Right cardiac atrium (tissue), 5 donors: ENCODE measurements around the gene MRPL36. TPM values are rescaled to one million over a fixed set of nuclear protein-coding genes. Genes with fewer than 3 reads are reported as not detected.
A peak's percentile ranks its signal among the peaks of the same experiment; 100 is the strongest.

ENCODE experiments used
- ATAC-seq, 2 donors: fragments of 200-7000 bp; cut with Tn5 transposase; one replicate each; pipeline versions ENCODE4 v1.8.0 to v1.9.1; 2020; ENCODE audit warnings: moderate library complexity in 2 of 2, mild to moderate bottlenecking in 1 of 2
- DNase-seq, 3 donors: peaks; one replicate each; pipeline ENCODE4 v3.0.0-alpha.2; 2020
- H3K27ac ChIP-seq: one replicate; pipeline ENCODE4 v1.5.1; 2013; ENCODE audit warnings: mild to moderate bottlenecking, low read length, control low read depth, moderate library complexity
- H3K27me3 ChIP-seq: one replicate; pipeline ENCODE4 v1.6.1; 2013; ENCODE audit not compliant: control insufficient read depth, insufficient read depth
- H3K4me1 ChIP-seq: one replicate; pipeline ENCODE4 v1.6.1; 2013; ENCODE audit warnings: low read length; ENCODE audit not compliant: control insufficient read depth, insufficient read depth
- H3K4me3 ChIP-seq: one replicate; pipeline ENCODE4 v1.5.1; 2013; ENCODE audit warnings: low read length, control low read depth
- H3K9me3 ChIP-seq: one replicate; pipeline ENCODE4 v1.6.1; 2013; ENCODE audit warnings: low read length; ENCODE audit not compliant: control insufficient read depth
- WGBS: extraction: QIAGEN DNeasy Blood & Tissue Kit; methylation state at CpG from one replicate; pipeline ENCODE4 v1.1.7; 2013; 5-methylcytosine and 5-hydroxymethylcytosine counted together
- intact Hi-C, 4 donors: fragments of 100-400 bp; cut with DNase I; formaldehyde crosslinking; loops; one replicate each; pipeline versions ENCODE4 v1.11.0 to v1.14.0; 2022 to 2023
- polyA plus RNA-seq: library from polyadenylated mRNA; stranded (reverse); fragments of 200-250 nt; gene quantifications from one replicate; pipeline ENCODE4 v1.2.3, GENCODE V29; 2013
- total RNA-seq, 4 donors: library from RNA; stranded (reverse); fragmentation: NEBNext Ultra II Directional; extraction: Animal tissue kit (Norgen Biotek cat#: 25700); gene quantifications; one replicate each; pipeline ENCODE4 v1.2.1, GENCODE V29; 2021
- donor health status: healthy with polysubstance abuse.
- donor health status: DM: no; HTN: yes; CAD: no.
- donor health status: DM: no; HTN: no; CAD: no.
- donor health status: DM: no; HTN: yes; CAD: no; lungs with severe emphysema.
- donor health status: DM: yes; HTN: yes; CAD: no.

MRPL36 gene
- total and polyA plus RNA-seq, 5 donors = 40.8 to 104 (median 48.1) TPM

DNA sequence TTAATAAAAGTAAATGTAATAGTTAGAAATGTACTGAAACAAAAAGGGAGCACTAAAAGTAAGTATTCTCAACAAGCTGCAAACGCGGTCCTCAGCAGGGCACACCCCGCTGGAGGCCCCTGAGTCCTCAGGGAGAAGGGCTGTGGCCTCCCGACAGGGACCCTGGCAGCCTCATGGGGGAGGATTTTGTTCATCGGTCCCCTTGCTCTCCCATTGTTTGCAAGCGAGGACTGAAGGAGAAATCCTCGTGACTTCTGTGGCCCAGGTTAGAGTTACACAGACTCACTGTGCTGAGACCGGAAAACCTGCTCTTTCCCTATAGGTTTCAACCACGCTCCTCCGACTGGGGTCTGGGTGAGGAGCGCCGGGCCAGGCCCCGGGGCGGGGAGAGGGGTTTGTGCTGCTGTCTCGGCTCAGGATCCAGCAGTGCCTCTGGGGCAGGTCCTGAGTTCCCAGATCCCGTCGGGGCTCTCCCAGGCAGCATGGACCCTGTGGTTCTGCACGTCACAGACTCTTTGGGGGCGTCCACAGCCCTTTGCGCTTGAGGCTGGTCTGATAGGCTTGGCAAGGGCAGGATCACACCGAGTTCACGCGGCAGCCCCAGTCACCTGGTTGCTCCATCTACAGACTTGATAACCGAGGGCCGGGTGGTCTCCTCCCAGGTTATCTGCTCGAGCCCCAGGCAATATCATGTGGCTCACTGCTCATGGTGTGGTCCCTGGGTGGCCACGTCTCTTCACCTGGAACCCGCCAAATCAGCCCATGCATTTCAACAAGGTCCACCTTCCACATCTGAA is 38.8 kb downstream of the MRPL36 start:
- Histone ChIP-seq H3K27me3 (no peaks in the 10 kb centered on the region), H3K4me1 (no peaks in the 10 kb centered on the region), H3K9me3 (no peaks in the 10 kb centered on the region), H3K4me3 (no peak overlapping the region), H3K27ac (no peak overlapping the region)
- intact Hi-C loops = loop anchor here in 3 of 4 donors (10.0 kb wide), 2 partner anchors 274 to 394 kb away; no protein-coding TSS in a partner anchor
- no peak for DNase-seq
- no peak for ATAC-seq
- WGBS = 73% methylated on average over 28 of the region's 28 CpGs

DNA sequence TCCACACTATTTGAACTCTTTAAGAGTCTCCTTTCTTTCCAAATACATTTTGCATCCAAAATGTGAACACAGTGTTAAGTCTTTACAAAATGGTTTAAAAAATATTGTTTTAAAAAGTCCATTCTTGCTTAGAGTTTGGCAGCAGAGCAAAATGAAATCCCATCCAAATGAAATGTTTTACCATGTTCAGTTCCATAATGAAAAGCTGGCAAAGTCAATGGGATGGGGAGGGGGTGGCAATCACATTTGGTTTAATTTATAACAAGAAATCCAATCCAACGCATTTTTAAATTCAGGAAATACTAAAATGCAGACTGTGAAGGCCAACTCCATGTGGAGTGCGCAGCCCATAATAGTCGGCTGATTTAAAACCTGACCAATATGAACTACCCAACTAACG is 39.4 kb downstream of the MRPL36 start:
- intact Hi-C loops = loop anchor here in 3 of 4 donors (10.0 kb wide), 2 partner anchors 275 to 395 kb away; no protein-coding TSS in a partner anchor
- no peak for DNase-seq
- 84% methylated on average over 4 of the region's 4 CpGs for WGBS
- Histone ChIP-seq H3K27me3 (no peaks in the 10 kb centered on the region), H3K9me3 (no peaks in the 10 kb centered on the region), H3K4me3 (no peak overlapping the region), H3K4me1 (no peaks in the 10 kb centered on the region), H3K27ac (no peak overlapping the region)
- ATAC-seq = no peak

DNA sequence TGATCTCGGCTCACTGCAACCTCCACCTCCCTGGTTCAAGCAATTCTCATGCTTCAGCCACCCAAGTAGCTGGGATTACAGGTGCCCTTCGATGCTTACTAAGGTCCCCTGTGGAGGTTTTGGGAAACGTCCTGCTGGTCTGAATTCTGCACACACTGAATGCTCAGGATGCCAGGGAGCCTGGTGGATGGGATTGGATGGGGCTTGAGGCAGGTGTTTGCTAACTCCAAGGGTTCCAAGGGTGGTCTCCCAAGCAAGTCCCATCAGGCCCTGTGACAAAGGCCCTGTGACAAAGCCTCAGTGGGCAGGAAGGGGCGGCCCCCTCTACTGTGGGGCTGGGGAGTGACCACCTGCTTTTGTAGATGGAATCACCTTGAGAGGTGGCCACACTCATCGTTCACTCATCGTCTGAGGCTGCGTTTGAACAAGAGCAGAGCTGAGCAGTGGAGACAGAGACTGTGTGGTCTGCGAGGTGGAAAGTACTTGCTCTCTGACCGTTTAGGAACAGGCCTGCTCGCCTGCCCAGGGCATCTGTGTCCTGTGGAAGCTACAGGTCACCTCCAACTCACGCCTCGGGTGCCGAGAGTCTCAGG is 40.2 kb downstream of the MRPL36 start:
- 78% methylated on average over 13 of the region's 13 CpGs for WGBS
- no peaks in the 10 kb centered on the region for H3K9me3 ChIP-seq
- no peak overlapping the region for H3K4me3 ChIP-seq
- H3K27ac ChIP-seq = no peak overlapping the region
- intact Hi-C loops = no loop called here
- peak in 1 of 3 donors; percentile 9 for DNase-seq
- H3K27me3 ChIP-seq = no peaks in the 10 kb centered on the region
- H3K4me1 ChIP-seq = no peaks in the 10 kb centered on the region
- no peak for ATAC-seq

DNA sequence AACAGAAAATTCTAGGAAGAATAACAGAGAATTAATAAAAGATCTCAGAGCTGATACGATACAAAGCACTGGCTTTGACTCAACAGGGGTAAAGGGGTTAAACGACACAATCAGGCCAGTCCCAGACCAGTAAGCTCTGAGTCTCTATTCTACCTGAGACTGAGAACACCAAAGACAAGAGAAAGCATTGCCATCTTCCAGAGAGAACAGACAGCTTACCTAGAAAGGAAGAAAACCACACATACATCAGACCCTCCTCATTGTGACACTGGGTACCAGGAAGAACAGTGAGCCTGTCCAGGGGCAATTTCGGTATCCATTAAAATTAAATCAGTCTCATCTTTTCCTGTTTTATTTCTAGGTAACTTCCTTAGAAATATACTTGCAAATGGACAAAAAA is 41.1 kb downstream of the MRPL36 start:
- H3K27ac ChIP-seq = no peak overlapping the region
- no peaks in the 10 kb centered on the region for H3K9me3 ChIP-seq
- H3K4me3 ChIP-seq = no peak overlapping the region
- no peak for ATAC-seq
- H3K4me1 ChIP-seq = no peaks in the 10 kb centered on the region
- no peak for DNase-seq
- intact Hi-C loops = no loop called here
- WGBS = 79% methylated on average over 3 of the region's 3 CpGs
- no peaks in the 10 kb centered on the region for H3K27me3 ChIP-seq

DNA sequence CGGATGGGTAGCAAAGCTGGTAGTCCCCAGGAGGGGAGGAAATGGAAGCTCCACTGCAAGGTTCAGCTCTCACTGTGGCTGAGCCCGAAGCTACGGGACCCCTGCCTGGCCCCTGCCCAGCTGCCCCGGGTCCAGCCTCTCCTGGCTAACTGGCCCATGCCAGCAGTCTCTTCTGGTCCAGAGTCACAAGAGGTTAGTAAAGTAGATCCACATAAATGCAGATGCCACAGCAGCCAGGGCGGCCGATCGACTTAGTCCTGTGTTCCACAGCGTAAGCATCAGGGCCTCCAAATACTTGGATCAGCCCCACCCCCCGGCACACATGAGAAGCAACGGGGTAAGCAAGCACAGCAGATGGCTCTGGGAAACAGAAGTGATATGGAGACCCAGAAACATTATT is 42.1 kb downstream of the MRPL36 start:
- 87% methylated on average over 10 of the region's 10 CpGs for WGBS
- DNase-seq = no peak

DNA sequence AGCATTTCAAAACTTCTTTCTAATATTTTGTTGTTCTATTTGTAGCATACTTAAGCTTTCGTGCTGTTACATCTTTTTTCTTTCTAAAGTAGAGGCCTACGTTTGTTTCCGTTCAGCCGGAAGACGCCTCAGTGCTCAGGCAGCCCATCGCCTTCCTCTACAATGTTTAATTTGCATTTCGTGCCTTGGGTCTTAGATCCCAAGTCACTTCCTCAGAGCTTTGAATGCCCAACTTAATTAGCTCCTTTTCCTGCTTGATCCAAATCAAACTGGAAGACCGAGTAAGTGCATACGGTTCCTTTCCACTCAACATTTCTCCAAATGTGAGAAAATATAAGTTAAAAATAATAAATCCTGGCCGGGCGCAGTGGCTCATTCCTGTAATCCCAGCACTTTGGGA is 43.2 kb downstream of the MRPL36 start:
- DNase-seq (no peak), ATAC-seq (no peak)
- intact Hi-C loops = no loop called here
- Histone ChIP-seq H3K27me3 (no peaks in the 10 kb centered on the region), H3K27ac (no peak overlapping the region), H3K9me3 (no peaks in the 10 kb centered on the region), H3K4me3 (no peak overlapping the region), H3K4me1 (no peaks in the 10 kb centered on the region)
- WGBS = 68% methylated on average over 11 of the region's 11 CpGs

More for the DNA sequence above, 42.1 kb downstream of the MRPL36 start:
- no peaks in the 10 kb centered on the region for H3K4me1 ChIP-seq
- no peaks in the 10 kb centered on the region for H3K27me3 ChIP-seq
- no peaks in the 10 kb centered on the region for H3K9me3 ChIP-seq
- H3K4me3 ChIP-seq = no peak overlapping the region
- ATAC-seq = no peak
- no peak overlapping the region for H3K27ac ChIP-seq
- intact Hi-C loops = no loop called here

DNA sequence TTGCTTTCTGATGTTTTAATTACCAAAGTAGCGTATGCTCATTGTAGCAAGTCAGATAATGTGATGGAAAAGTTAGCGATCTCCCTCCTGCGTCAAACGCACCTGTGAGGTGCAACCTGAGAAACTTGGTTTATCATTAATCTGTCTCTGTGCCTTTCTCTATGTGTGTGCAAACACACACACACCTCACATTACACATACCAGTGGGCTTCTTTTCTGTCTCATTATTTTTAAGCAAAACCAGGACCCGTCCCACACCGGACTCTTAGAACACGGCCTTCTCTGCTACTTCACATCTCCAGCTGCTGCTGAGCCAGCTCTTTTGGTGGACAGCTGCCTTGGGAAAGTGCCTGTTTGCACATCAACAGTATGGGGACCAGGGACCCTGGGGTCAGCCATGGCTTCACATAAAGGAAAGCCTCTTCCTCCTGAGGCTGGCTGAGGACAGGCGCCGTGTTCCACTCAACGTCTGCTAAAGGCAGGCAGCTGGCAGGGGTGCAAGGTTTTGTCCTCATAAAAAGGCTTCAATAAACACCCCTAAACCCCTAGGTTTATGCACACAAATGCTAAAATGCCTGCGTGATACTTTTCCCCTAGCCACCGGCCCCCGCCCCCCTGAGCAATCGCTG is 44.2 kb downstream of the MRPL36 start:
- WGBS = 69% methylated on average over 14 of the region's 14 CpGs
- DNase-seq = no peak
- no peak overlapping the region for H3K27ac ChIP-seq
- no peaks in the 10 kb centered on the region for H3K4me1 ChIP-seq
- no peaks in the 10 kb centered on the region for H3K27me3 ChIP-seq
- intact Hi-C loops = no loop called here
- no peaks in the 10 kb centered on the region for H3K9me3 ChIP-seq
- ATAC-seq = no peak
- no peak overlapping the region for H3K4me3 ChIP-seq

DNA sequence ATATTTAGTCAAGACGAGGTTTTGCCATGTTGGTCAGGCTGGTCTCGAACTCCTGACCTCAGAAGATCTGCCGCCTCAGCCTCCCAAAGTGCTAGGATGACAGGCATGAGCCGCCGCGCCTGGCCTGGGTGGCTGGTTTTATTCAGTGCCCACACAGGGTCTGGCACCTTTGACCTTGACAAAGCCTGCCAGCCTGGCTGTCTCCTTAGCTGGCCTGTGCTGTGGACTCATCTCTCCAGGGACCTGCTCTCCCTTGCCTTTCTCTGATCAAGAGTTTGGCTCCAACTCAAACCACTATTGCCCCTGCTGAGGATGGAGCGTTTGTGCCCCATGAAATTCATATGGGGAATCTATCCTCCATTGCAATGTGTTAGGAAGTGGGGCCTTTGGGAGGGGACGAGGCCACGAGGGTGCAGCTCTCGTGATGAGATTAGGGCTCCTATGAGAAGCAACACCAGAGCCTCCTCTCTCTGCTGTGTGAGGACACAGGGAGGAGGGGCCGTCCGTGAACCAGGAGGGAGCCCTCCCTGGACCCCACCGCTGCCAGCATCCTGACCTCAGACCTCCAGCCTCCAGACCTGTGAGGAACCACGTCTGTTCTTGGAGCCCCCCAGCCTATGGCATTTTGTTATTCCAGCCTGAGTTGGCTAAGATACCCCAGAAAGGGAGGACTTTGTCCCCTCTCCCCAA is 45.0 kb downstream of the MRPL36 start:
- H3K27ac ChIP-seq = no peak overlapping the region
- 74% methylated on average over 14 of the region's 14 CpGs for WGBS
- no peak overlapping the region for H3K4me3 ChIP-seq
- no peaks in the 10 kb centered on the region for H3K9me3 ChIP-seq
- no peak for DNase-seq
- no peaks in the 10 kb centered on the region for H3K27me3 ChIP-seq
- no peaks in the 10 kb centered on the region for H3K4me1 ChIP-seq
- intact Hi-C loops = no loop called here
- no peak for ATAC-seq

DNA sequence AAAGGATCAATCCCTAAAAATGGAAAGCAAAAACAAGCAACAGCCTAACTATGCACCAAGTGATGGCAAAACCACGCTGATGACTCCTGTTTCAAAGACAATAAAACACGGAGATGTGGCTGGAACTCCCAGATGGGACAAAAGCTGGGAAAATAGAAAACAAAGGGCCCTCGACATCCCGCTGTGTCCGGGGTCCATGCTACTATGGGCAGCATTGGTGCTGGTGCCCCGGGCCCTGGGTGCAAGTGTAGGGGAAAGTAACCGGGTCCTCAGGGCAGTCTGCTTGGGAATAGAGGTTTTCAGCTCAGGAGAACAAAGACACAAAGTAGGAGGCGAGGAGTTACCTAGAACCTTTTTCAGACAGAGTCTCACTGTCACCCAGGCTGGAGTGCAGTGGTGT is 46.1 kb downstream of the MRPL36 start:
- intact Hi-C loops = no loop called here
- H3K27me3 ChIP-seq = no peaks in the 10 kb centered on the region
- WGBS = 86% methylated on average over 8 of the region's 8 CpGs

DNA sequence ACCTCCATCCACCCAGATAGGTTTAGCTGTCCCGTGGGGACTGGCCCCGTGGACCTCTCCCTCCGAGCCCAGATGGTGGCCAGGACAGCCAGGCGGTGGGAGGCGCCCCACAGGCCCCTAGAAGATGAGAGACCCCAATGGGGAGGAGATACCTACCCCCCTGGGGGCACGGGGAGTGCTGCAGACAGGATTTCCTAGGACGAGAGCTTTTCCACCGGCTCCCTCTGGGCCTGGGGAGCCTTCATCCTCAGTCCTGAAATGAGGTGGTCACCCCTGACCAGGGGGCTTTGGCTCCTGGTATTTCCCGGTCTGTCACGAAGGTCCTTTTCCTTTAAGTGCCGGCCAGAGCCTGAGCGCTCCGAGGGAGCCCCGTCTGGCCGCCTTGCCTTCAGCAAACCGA is 46.8 kb downstream of the MRPL36 start:
- no peaks in the 10 kb centered on the region for H3K4me1 ChIP-seq
- H3K4me3 ChIP-seq = no peak overlapping the region
- no peak for DNase-seq
- no peaks in the 10 kb centered on the region for H3K9me3 ChIP-seq
- ATAC-seq = no peak
- WGBS = 74% methylated on average over 16 of the region's 16 CpGs
- intact Hi-C loops = no loop called here
- H3K27me3 ChIP-seq = no peaks in the 10 kb centered on the region
- no peak overlapping the region for H3K27ac ChIP-seq

More for the DNA sequence above, 46.1 kb downstream of the MRPL36 start:
- H3K9me3 ChIP-seq = no peaks in the 10 kb centered on the region
- no peak for DNase-seq
- no peak for ATAC-seq
- H3K4me1 ChIP-seq = no peaks in the 10 kb centered on the region
- no peak overlapping the region for H3K27ac ChIP-seq
- H3K4me3 ChIP-seq = no peak overlapping the region
